ENCODE measurements around the gene MCTP1. TPM values are rescaled to one million over a fixed set of nuclear protein-coding genes. Genes with fewer than 3 reads are reported as not detected.

The MCTP1 gene
- total and polyA plus RNA-seq, 2 experiments from 2014 or later, result 0.23 TPM; not detected in 1

GRCh38 chr5:95020345-95020744 is 264.5 kb downstream of the MCTP1 start:
- Histone ChIP-seq H3K4me1 (ENCODE audit: insufficient read depth) (no peaks in the 10 kb centered on the region), H3K79me2 (ENCODE audit: insufficient read depth) (no peaks in the 10 kb centered on the region), H3K27me3 (replicated peaks; ENCODE audit: insufficient read depth) (no peaks in the 10 kb centered on the region), H3K9ac (no peak overlapping the region), H3K4me2 (ENCODE audit: unreplicated experiment) (no peak overlapping the region), H3K9me3 (ENCODE audit: low read depth) (no peaks in the 10 kb centered on the region), H3K9me2 (ENCODE audit: insufficient read depth) (no peaks in the 10 kb centered on the region), H2AFZ (no peak overlapping the region), H3K27ac (no peak overlapping the region), H4K20me1 (ENCODE audit: insufficient read depth) (no peaks in the 10 kb centered on the region), H3K4me3 (no peak overlapping the region), H3K36me3 (ENCODE audit: low read depth) (no peaks in the 10 kb centered on the region), H3F3A (ENCODE audit: insufficient read depth) (no peaks in the 10 kb centered on the region)
- WGBS, 2 experiments (ENCODE audit: low coverage in 1 of 2, low lambda C conversion rate in 2 of 2, missing lambda C conversion rate in 2 of 2), result 51 to 53% methylated on average over 1 of the region's 1 CpG
- no peak for DNase-seq
- in situ Hi-C loops (cut with MboI), result no loop called here
- TF ChIP-seq EZH2 (IDR thresholded peaks at IDR 0.05; ENCODE audit: insufficient read depth, poor library complexity, severe bottlenecking) (no peak), EZH2phosphoT487 (IDR thresholded peaks at IDR 0.05; ENCODE audit: insufficient read depth, low read depth) (no peak)

- no peaks in the 10 kb centered on the region for H3K9me3 ChIP-seq (ENCODE audit: low read depth)
- no peak overlapping the region for H3K4me2 ChIP-seq (ENCODE audit: unreplicated experiment)
- H3K4me1 ChIP-seq (ENCODE audit: insufficient read depth), result no peaks in the 10 kb centered on the region
- in situ Hi-C loops (cut with MboI), result no loop called here
- H2AFZ ChIP-seq, result no peak overlapping the region
- H3K4me3 ChIP-seq, result no peak overlapping the region
- no peaks in the 10 kb centered on the region for H3K36me3 ChIP-seq (ENCODE audit: low read depth)
- no peaks in the 10 kb centered on the region for H4K20me1 ChIP-seq (ENCODE audit: insufficient read depth)
- no peaks in the 10 kb centered on the region for H3F3A ChIP-seq (ENCODE audit: insufficient read depth)
- 11 to 27% methylated on average over 2 of the region's 2 CpGs for WGBS, 2 experiments (ENCODE audit: low coverage in 1 of 2, low lambda C conversion rate in 2 of 2, missing lambda C conversion rate in 2 of 2)
- H3K27me3 ChIP-seq (replicated peaks; ENCODE audit: insufficient read depth), result no peaks in the 10 kb centered on the region
- TF ChIP-seq EZH2phosphoT487 (IDR thresholded peaks at IDR 0.05; ENCODE audit: insufficient read depth, low read depth) (no peak), EZH2 (IDR thresholded peaks at IDR 0.05; ENCODE audit: insufficient read depth, poor library complexity, severe bottlenecking) (no peak)
- H3K9ac ChIP-seq, result no peak overlapping the region
- DNase-seq, result no peak
- H3K9me2 ChIP-seq (ENCODE audit: insufficient read depth), result no peaks in the 10 kb centered on the region
- no peaks in the 10 kb centered on the region for H3K79me2 ChIP-seq (ENCODE audit: insufficient read depth)
- H3K27ac ChIP-seq, result no peak overlapping the region
Observed at GRCh38 chr5:95018946-95019345, 265.9 kb downstream of the MCTP1 start.

GRCh38 chr5:95018511-95018910 is 266.4 kb downstream of the MCTP1 start:
- no peak overlapping the region for H3K4me3 ChIP-seq
- 40 to 43% methylated on average over 1 of the region's 1 CpG for WGBS, 2 experiments (ENCODE audit: low coverage in 1 of 2, low lambda C conversion rate in 2 of 2, missing lambda C conversion rate in 2 of 2)
- in situ Hi-C loops (cut with MboI), result no loop called here
- no peaks in the 10 kb centered on the region for H3K27me3 ChIP-seq (replicated peaks; ENCODE audit: insufficient read depth)
- no peaks in the 10 kb centered on the region for H3F3A ChIP-seq (ENCODE audit: insufficient read depth)
- TF ChIP-seq EZH2phosphoT487 (IDR thresholded peaks at IDR 0.05; ENCODE audit: insufficient read depth, low read depth) (no peak), EZH2 (IDR thresholded peaks at IDR 0.05; ENCODE audit: insufficient read depth, poor library complexity, severe bottlenecking) (no peak)
- no peak overlapping the region for H3K27ac ChIP-seq
- DNase-seq, result no peak
- H3K9me2 ChIP-seq (ENCODE audit: insufficient read depth), result no peaks in the 10 kb centered on the region
- H3K9me3 ChIP-seq (ENCODE audit: low read depth), result no peaks in the 10 kb centered on the region
- H3K36me3 ChIP-seq (ENCODE audit: low read depth), result no peaks in the 10 kb centered on the region
- no peak overlapping the region for H3K9ac ChIP-seq
- no peak overlapping the region for H2AFZ ChIP-seq
- no peak overlapping the region for H3K4me2 ChIP-seq (ENCODE audit: unreplicated experiment)
- H3K4me1 ChIP-seq (ENCODE audit: insufficient read depth), result no peaks in the 10 kb centered on the region
- no peaks in the 10 kb centered on the region for H3K79me2 ChIP-seq (ENCODE audit: insufficient read depth)
- H4K20me1 ChIP-seq (ENCODE audit: insufficient read depth), result no peaks in the 10 kb centered on the region

DNA sequence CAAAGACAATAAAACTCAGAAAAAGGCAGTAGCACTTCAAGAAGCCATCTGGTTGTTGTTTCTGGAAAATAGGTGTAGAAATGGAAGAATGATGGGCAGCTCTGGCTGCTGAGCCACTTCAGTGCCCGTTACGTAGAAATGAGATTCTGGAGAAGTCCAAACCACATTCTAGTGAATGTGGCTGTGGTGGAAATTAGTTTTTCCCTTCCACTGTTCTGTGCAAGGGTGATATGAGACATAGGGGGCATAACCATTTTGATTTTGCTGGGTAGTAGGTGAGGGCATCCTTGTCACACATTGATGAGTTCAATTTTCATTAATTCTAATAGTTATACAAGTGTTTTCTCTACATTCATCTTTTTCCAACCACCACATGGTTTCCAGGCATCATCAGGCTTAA is 275.1 kb downstream of the MCTP1 start:
- Histone ChIP-seq H3K9ac (no peak overlapping the region), H3K4me3 (no peak overlapping the region), H3K9me2 (ENCODE audit: insufficient read depth) (no peaks in the 10 kb centered on the region), H3K4me1 (ENCODE audit: insufficient read depth) (no peaks in the 10 kb centered on the region), H4K20me1 (ENCODE audit: insufficient read depth) (no peaks in the 10 kb centered on the region), H3K4me2 (ENCODE audit: unreplicated experiment) (no peak overlapping the region), H2AFZ (no peak overlapping the region), H3F3A (ENCODE audit: insufficient read depth) (no peaks in the 10 kb centered on the region), H3K27me3 (replicated peaks; ENCODE audit: insufficient read depth) (no peaks in the 10 kb centered on the region), H3K9me3 (ENCODE audit: low read depth) (no peaks in the 10 kb centered on the region), H3K27ac (no peak overlapping the region), H3K79me2 (ENCODE audit: insufficient read depth) (no peaks in the 10 kb centered on the region), H3K36me3 (ENCODE audit: low read depth) (no peaks in the 10 kb centered on the region)
- DNase-seq, result no peak
- in situ Hi-C loops (cut with MboI), result no loop called here
- 42 to 50% methylated on average over 2 of the region's 2 CpGs for WGBS, 2 experiments (ENCODE audit: low coverage in 1 of 2, low lambda C conversion rate in 2 of 2, missing lambda C conversion rate in 2 of 2)
- TF ChIP-seq EZH2 (IDR thresholded peaks at IDR 0.05; ENCODE audit: insufficient read depth, poor library complexity, severe bottlenecking) (no peak), EZH2phosphoT487 (IDR thresholded peaks at IDR 0.05; ENCODE audit: insufficient read depth, low read depth) (no peak)

Measured in GM23248 (cell line).